ENCODE results near the gene MYO1E. TPM values are rescaled to one million over a fixed set of nuclear protein-coding genes. Genes with fewer than 3 reads are reported as not detected.

The MYO1E gene
- total RNA-seq, 4 donors from 2014 or later: 49.7 to 76.1 (median 65.6) TPM

DNA sequence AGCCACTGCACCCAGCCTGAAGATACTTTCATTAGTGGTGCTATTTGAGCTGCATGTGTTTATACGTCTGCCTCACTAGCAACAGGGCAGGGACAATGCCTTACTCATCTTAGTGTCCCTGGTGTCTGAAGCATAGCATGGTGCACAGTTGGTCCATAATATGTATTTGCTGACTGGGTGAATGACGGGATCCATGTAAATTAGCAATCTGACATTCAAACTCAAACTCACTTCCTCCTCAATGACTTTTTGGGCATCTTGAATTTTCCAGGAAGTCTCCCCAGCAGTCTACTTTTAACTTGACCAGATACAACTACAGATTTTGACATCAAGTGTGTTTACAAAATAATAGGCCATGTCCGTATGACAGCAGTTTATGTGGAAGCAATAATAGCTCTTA, 169.0 kb downstream of the MYO1E start:
- Histone ChIP-seq H3K4me1 (no peaks in the 10 kb centered on the region), H3K27me3 (no peaks in the 10 kb centered on the region), H3K9me3 (no peaks in the 10 kb centered on the region), H3K4me3 (no peak overlapping the region), H3K27ac (no peak overlapping the region), H3K36me3 (peaks cover 0 to 94% of the 10 kb centered on the region in 2 donors)
- WGBS, 2 donors (ENCODE audit: low coverage in 1 of 2): 72 to 100% methylated on average over 2 to 3 of the region's 3 CpGs
- no peak for ATAC-seq
- TF ChIP-seq, protein P1, sequence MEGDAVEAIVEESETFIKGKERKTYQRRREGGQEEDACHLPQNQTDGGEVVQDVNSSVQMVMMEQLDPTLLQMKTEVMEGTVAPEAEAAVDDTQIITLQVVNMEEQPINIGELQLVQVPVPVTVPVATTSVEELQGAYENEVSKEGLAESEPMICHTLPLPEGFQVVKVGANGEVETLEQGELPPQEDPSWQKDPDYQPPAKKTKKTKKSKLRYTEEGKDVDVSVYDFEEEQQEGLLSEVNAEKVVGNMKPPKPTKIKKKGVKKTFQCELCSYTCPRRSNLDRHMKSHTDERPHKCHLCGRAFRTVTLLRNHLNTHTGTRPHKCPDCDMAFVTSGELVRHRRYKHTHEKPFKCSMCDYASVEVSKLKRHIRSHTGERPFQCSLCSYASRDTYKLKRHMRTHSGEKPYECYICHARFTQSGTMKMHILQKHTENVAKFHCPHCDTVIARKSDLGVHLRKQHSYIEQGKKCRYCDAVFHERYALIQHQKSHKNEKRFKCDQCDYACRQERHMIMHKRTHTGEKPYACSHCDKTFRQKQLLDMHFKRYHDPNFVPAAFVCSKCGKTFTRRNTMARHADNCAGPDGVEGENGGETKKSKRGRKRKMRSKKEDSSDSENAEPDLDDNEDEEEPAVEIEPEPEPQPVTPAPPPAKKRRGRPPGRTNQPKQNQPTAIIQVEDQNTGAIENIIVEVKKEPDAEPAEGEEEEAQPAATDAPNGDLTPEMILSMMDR (IDR thresholded peaks at IDR 0.05): no peak
- TF ChIP-seq POLR2AphosphoS5 (IDR thresholded peaks at IDR 0.05): no peak
- no peak for TF ChIP-seq EP300 (IDR thresholded peaks at IDR 0.05)
- no peak for TF ChIP-seq POLR2A (IDR thresholded peaks at IDR 0.05)

DNA sequence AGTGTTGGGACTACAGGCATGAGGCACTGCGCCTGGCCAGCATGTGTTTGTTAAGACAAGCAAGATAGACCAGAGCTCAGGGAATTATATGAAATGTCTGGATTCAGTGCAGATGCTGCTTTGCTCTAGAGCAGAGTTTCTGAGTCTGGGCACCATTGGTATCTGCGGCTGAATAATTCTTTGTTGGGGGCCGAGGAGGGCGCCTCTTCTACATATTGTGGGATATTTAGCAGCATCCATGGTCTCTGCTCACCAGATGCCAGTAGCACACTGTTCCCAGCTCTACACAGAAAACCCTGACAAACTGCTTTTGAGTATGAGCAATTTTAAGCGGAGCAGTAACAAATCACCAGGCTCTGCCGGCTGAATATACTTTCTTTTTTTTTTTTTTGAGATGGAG, 169.7 kb downstream of the MYO1E start:
- H3K9me3 ChIP-seq: no peaks in the 10 kb centered on the region
- 86 to 93% methylated on average over 2 to 6 of the region's 6 CpGs for WGBS, 2 donors (ENCODE audit: low coverage in 1 of 2)
- H3K36me3 ChIP-seq: peaks cover 0 to 94% of the 10 kb centered on the region in 2 donors
- H3K4me3 ChIP-seq: no peak overlapping the region
- no peak for ATAC-seq
- no peaks in the 10 kb centered on the region for H3K27me3 ChIP-seq
- no peaks in the 10 kb centered on the region for H3K4me1 ChIP-seq
- no peak overlapping the region for H3K27ac ChIP-seq
- TF ChIP-seq, protein P1 (IDR thresholded peaks at IDR 0.05): no peak
- TF ChIP-seq POLR2A (IDR thresholded peaks at IDR 0.05) (no peak), EP300 (IDR thresholded peaks at IDR 0.05) (no peak), POLR2AphosphoS5 (IDR thresholded peaks at IDR 0.05) (no peak)

DNA sequence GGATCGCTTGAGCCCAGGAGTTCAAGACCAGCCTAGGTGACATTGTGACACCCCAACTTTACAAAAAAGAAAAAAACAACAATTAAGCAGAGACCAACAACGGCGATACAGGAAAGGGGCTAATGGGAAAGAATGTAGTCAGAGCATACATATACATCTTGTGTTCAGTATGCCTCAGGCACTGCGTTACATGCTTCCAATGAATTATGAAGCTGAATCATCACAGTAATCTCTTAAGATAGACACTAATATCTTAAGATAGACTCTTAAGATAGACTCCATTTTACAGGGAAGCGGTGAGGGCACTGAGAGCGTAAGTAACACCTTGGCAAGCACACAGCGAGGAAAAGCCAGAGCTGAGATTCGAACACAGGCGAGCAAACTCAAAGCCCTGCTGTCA, 172.1 kb downstream of the MYO1E start:
- no peak for ATAC-seq
- Histone ChIP-seq H3K36me3 (peaks cover 0 to 83% of the 10 kb centered on the region in 2 donors), H3K27ac (no peak overlapping the region), H3K4me3 (no peak overlapping the region), H3K9me3 (no peaks in the 10 kb centered on the region), H3K27me3 (no peaks in the 10 kb centered on the region), H3K4me1 (no peaks in the 10 kb centered on the region)
- WGBS, 2 donors (ENCODE audit: low coverage in 1 of 2): 94 to 95% methylated on average over 6 to 8 of the region's 9 CpGs
- TF ChIP-seq, protein P1 (IDR thresholded peaks at IDR 0.05): no peak
- TF ChIP-seq EP300 (IDR thresholded peaks at IDR 0.05) (no peak), POLR2A (IDR thresholded peaks at IDR 0.05) (no peak), POLR2AphosphoS5 (IDR thresholded peaks at IDR 0.05) (no peak)

DNA sequence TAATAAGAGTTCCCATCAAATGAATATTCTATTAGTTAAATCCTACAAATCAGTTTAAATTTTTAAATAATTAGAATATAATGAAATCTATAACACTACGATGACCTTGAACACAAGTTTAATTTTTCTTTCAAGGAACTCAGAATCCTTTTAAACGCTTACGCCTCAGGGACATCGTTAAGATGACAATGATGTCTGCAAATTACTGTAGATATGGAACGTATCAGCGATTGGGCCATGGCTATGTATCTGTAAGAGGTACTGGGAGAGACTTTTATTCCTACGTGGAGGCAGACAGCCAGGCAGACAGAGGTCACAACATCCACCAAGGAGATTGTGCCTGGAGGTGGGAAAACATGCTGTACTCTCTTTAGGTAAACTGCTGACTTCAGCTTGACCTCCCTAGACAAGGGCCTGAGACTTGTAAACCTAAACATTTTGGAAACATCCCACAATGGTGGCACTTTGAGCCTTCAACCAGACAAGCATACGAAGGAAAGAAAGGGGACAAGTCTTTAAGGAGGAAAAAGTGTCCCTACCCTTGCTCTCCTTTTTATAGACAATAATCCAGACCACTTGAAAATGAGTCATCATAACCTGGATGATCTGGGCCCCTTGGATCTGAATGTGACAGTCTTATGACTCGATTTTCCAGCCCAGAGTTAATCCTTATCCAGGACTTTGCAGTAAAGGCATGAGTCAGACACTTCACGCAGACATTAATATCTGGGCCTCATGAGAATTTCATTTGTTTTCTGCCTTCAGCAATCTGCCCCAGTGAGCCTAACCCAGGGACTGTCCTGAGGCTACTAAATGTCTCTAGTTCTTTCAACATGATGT, 172.8 kb downstream of the MYO1E start:
- H3K4me3 ChIP-seq: no peak overlapping the region
- peak; percentile 25 for TF ChIP-seq POLR2AphosphoS5 (IDR thresholded peaks at IDR 0.05)
- TF ChIP-seq POLR2A (IDR thresholded peaks at IDR 0.05): no peak
- H3K27ac ChIP-seq: no peak overlapping the region
- no peaks in the 10 kb centered on the region for H3K9me3 ChIP-seq
- peak; percentile 57 for ATAC-seq
- no peaks in the 10 kb centered on the region for H3K4me1 ChIP-seq
- no peaks in the 10 kb centered on the region for H3K27me3 ChIP-seq
- H3K36me3 ChIP-seq: peaks cover 0 to 83% of the 10 kb centered on the region in 2 donors
- WGBS, 2 donors (ENCODE audit: low coverage in 1 of 2): 71 to 75% methylated on average over 10 of the region's 10 CpGs

DNA sequence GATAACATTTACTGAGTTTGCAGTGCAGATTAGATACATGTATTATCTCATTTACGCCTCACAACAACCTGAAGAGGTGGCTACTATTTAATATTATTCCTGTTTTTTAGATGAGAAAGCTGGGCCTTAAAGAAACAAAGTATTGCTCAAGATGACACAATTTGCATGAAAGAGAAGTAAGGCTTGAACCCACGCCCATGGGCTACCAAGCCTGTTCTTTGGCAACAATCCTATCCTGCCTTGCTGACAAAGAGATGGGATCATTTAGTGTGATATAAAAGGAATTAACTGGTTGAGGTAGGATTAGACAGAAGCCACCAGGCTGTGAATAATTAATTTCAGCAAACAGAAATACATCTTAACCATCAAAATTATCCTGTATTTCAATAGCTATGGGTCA, 175.2 kb downstream of the MYO1E start:
- TF ChIP-seq, protein P1 (IDR thresholded peaks at IDR 0.05): no peak
- TF ChIP-seq EP300 (IDR thresholded peaks at IDR 0.05): no peak
- TF ChIP-seq POLR2A (IDR thresholded peaks at IDR 0.05): no peak
- TF ChIP-seq POLR2AphosphoS5 (IDR thresholded peaks at IDR 0.05): no peak
- 83% methylated on average over 2 of the region's 2 CpGs for WGBS, 2 donors (ENCODE audit: low coverage in 1 of 2)

More for the DNA sequence above, 175.2 kb downstream of the MYO1E start:
- H3K36me3 ChIP-seq: peaks cover 0 to 84% of the 10 kb centered on the region in 2 donors
- H3K4me1 ChIP-seq: no peaks in the 10 kb centered on the region
- ATAC-seq: no peak
- no peaks in the 10 kb centered on the region for H3K9me3 ChIP-seq
- no peak overlapping the region for H3K27ac ChIP-seq
- H3K4me3 ChIP-seq: no peak overlapping the region
- H3K27me3 ChIP-seq: no peaks in the 10 kb centered on the region

Data from gastroesophageal sphincter (tissue), 4 donors.